Renal pelvis (tissue), 4 donors: ENCODE measurements around the gene VWC2L. TPM values are rescaled to one million over a fixed set of nuclear protein-coding genes. Genes with fewer than 3 reads are reported as not detected.

Source experiments
- DNase-seq: peaks from one replicate; pipeline ENCODE4 v3.0.0-alpha.2; 2013
- polyA plus RNA-seq, 3 donors: library from polyadenylated mRNA; unstranded; fragments of 120-200 nt; gene quantifications; one replicate each; pipeline ENCODE4 v1.2.1, GENCODE V29; 2013; ENCODE audit not compliant: insufficient read length in 3 of 3

Gene VWC2L
- polyA plus RNA-seq, 3 donors, result 0.04 to 0.22 (median 0.16) TPM

- no peak for DNase-seq
Observed at GRCh38 chr2:214536625-214537024, 125.8 kb downstream of the VWC2L start.

- no peak for DNase-seq
Observed at GRCh38 chr2:214537929-214538328, 127.1 kb downstream of the VWC2L start.

GRCh38 chr2:214542295-214542694, 131.4 kb downstream of the VWC2L start:
- no peak for DNase-seq

GRCh38 chr2:214542866-214543265, 132.0 kb downstream of the VWC2L start:
- no peak for DNase-seq

DNA sequence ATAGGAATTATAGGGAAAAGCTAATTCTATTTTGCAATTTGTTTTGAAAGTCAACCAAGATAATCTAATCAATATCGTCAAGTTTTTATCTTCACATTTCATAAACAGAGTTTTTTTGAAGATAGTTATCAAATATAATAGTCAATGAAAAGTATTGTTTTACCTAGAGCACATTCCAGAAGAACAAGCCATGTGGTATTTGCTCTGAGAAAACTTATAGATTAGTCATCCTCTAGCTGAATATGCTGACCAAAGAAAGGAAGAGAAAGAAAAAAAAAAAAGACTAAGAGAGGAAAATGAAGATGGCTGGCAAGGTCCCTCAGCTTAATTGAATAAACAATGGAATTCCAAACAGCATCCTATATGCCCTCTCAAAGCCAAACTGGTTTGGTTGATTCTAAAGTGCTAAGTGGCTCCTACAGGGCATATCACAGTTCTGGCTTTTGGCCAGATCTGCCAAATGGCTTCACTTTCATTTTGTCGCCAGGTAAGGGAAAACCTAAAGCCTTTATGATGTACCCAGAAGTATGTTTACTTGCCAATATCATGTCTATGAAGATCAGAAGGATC, 132.6 kb downstream of the VWC2L start:
- no peak for DNase-seq

- no peak for DNase-seq
Observed at GRCh38 chr2:214545898-214546542, 135.2 kb downstream of the VWC2L start.

GRCh38 chr2:214547931-214548330, 137.1 kb downstream of the VWC2L start:
- DNase-seq, result no peak

DNA sequence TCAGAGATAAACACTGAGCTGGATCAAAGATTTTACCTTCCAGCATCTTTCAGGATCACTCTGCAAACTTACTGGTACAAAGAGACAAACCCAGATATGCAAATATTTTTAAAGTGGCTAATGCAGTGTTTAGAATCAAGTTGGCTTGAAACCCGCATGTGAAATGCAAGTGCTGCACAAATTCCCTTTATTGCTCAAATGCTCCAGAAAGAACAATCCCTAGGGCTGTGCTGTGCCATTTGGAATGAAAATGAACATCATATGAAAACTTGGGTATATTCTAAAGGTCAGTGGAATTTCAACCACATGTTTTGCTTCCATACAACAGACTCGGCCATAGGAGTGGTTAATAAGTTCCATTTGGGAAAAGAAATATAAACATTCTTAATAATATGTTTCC, 139.1 kb downstream of the VWC2L start:
- DNase-seq, result no peak

- no peak for DNase-seq
Observed at GRCh38 chr2:214550786-214551185, 139.9 kb downstream of the VWC2L start.

GRCh38 chr2:214557884-214558283, 147.0 kb downstream of the VWC2L start:
- DNase-seq, result no peak

GRCh38 chr2:214558341-214558740, 147.5 kb downstream of the VWC2L start:
- no peak for DNase-seq

GRCh38 chr2:214560176-214560575, 149.3 kb downstream of the VWC2L start:
- DNase-seq, result no peak

DNA sequence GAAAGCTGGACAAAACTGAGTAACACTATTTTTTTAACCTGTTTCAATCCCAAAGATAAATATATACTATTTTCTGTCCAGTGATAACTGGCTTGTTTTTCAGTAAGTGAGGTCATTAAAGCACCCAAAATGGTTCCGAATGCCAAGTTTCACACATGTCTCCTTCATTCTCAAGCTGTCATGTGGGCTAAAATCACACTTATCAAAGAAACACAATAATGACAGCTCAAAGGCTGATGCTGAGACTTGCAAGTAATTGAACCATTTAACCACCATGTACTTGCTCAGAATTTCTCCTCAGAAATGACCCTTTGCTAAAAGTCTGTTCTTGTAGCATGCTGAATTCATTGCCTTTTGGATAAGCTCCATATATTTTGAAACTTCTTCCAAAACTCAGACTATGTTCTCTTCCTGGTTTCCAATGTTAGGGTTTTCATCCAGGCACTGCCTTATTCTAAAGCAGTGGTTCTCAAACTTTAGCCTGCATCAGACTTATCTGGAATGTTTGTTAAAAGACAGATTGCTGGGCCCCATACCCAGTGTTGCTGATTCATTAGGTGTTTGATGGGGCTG, 149.8 kb downstream of the VWC2L start:
- no peak for DNase-seq

DNA sequence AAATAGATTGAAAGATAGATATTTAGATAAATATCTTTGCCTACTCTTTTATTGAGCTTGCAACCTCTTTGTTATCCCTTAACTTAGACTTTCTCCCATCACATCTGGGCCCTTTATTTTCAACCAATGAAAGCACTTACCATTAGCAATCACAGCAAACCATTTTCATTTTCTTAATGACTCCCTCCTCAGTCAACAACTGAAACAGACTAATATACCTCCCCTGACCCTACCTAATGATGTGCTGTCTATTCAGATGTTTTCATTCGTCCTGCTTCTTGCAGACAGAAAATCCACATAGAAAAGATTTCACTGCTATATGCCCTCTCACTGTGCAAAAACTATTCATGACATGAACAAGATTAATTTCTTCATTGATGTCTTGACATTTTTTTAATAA, 154.4 kb downstream of the VWC2L start:
- no peak for DNase-seq

- DNase-seq, result no peak
Observed at GRCh38 chr2:214566457-214566856, 155.6 kb downstream of the VWC2L start.

- DNase-seq, result no peak
Observed at GRCh38 chr2:214569419-214570035, 158.7 kb downstream of the VWC2L start.

DNA sequence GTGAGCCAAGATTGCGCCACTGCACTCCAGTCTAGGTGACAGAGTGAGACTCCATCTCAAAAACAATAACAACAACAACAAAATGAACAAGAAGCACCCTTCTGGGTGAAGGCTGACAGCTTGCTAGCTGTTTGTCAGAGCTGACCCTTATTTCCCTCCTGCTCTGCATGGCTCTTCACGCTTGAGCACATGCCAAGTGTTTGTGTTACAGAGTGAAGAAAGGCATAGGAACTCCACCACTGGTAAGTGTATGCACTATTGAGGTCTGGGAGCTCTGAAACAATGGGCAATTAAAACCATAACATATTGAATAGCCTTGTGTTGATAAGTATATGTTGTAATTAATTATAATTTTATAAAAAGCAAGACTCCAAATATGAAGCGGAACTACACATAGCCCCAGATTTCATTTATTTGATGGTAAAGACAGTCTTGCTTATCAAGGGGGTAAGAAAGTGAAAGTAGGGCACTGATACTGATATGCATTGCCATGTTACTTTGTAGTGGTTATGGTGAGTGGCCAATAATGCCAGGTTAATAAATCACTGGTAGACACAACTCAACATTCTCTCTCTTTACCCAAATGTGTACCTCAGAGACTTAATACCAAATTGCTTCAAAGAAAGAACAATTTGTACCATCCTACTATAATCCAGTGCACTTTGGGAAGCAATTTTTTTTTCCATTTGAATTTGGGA, 163.4 kb downstream of the VWC2L start:
- DNase-seq, result peak; percentile 49

DNA sequence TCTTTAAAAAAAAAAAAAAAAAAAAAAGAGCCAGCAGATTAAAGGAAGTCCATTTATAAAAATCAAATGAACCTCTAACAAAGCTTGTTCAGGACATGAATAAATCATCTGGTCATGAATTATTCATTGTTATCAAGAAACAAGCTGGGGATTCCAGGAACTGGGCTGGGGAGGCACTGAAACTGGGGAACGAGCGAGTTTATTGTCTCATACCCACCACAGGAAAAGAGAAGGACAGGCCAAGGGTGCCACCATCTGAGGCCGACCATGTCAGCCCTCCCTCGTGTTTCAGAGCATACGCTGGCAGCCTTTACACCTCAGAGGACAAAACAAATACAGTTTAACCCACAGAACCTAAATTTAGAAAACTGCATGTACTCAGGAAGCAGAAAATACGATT, 164.2 kb downstream of the VWC2L start:
- DNase-seq, result peak; percentile 17

DNA sequence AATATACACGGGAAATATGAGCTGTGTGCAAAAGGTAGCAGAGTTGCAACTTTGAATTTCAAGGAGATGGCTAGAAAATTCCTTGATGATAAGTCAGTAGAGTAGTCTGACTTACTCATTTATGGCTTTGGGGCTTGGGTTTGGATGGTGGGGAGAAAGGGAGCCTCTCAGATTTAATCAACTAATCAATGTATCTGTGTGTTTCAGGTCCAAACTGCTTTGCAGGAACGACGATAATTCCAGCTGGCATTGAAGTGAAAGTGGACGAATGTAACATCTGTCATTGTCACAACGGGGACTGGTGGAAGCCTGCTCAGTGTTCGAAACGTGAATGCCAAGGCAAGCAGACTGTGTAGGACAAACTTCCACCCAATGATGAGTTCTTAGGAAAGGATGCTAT, 164.6 kb downstream of the VWC2L start:
- DNase-seq, result no peak

DNA sequence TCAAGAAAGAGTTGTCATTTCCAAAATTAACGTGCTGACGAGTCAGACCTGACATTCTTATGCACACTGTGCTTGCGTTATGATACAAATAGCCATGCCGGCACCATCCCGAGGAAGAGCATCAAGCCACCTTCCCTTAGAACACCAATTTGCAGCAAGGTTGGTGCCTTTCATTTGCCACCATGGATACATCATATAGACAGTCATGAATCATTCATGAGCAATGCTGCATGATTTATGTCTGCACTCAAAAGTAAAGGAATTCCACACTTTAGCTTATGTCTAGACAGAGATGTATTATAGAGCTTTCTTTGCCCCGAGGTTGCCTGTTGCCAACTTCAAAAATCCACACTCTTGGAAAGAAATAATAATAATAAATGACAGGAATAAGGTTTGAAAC, 166.9 kb downstream of the VWC2L start:
- DNase-seq, result no peak

- no peak for DNase-seq
Observed at GRCh38 chr2:214578442-214578841, 167.6 kb downstream of the VWC2L start.

- DNase-seq, result no peak
Observed at GRCh38 chr2:214579035-214579434, 168.2 kb downstream of the VWC2L start.

DNA sequence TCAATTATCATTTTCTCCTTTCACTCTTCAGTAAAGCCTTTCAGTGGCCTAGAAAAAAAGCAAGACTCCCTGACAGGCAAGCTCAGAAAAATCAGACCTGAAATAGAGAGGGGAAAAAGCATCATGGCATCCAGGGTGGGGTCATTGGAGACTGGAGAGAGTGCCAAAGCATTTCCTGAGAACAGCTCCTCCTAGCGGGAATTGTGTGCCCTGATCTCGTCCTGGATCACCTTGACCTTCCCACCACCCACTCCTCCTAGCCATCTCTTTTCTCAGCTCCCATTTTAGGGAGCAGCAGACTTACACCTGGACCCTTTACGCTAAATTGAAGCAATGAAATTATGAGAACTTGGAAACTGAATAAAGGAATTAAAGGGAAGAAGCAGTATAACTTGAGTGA, 176.6 kb downstream of the VWC2L start:
- no peak for DNase-seq
